Suprapubic skin (tissue), 4 donors: ENCODE measurements around the gene TSEN54. TPM values are rescaled to one million over a fixed set of nuclear protein-coding genes. Genes with fewer than 3 reads are reported as not detected.

Experiments used
- DNase-seq, 2 donors: peaks; one replicate each; pipeline ENCODE4 v3.0.0-alpha.2; 2019; ENCODE audit warnings: low spot score in 2 of 2
- H3K27ac ChIP-seq: fragments of 200-600 bp; sonication (generic); one replicate; pipeline ENCODE4 v1.5.1; 2019
- H3K27me3 ChIP-seq: fragments of 200-600 bp; sonication (generic); one replicate; pipeline ENCODE4 v1.5.1; 2019
- H3K36me3 ChIP-seq: fragments of 200-600 bp; sonication (generic); one replicate; pipeline ENCODE4 v1.5.1; 2019
- H3K4me1 ChIP-seq: fragments of 200-600 bp; sonication (generic); one replicate; pipeline ENCODE4 v1.5.1; 2019
- H3K4me3 ChIP-seq: fragments of 200-600 bp; sonication (generic); one replicate; pipeline ENCODE4 v1.5.1; 2019; ENCODE audit warnings: mild to moderate bottlenecking
- H3K9me3 ChIP-seq: fragments of 200-600 bp; sonication (generic); one replicate; pipeline ENCODE4 v1.5.1; 2019
- CTCF ChIP-seq, 2 donors: fragments of 200-600 bp in 1 of 2; fragments of 450-650 bp in 1 of 2; sonication (generic) in 1 of 2; IDR thresholded peaks; one replicate each; pipeline ENCODE4 v1.5.1; 2016 to 2019; ENCODE audit warnings: antibody characterized with exemption in 2 of 2, mild to moderate bottlenecking in 1 of 2, moderate library complexity in 1 of 2
- EP300 ChIP-seq: sonication (generic); formaldehyde crosslinking; IDR thresholded peaks from one replicate; pipeline ENCODE4 v1.6.1; 2017; ENCODE audit warnings: antibody characterized with exemption
- POLR2A ChIP-seq, 2 donors: fragments of 450-650 bp; IDR thresholded peaks; one replicate each; pipeline ENCODE4 v1.6.1; 2017; ENCODE audit warnings: antibody characterized with exemption in 2 of 2, mild to moderate bottlenecking in 2 of 2, moderate library complexity in 2 of 2
- POLR2AphosphoS5 ChIP-seq, 3 donors: sonication (generic); formaldehyde crosslinking; IDR thresholded peaks; one replicate each; pipeline ENCODE4 v1.6.1; 2017; ENCODE audit warnings: antibody characterized with exemption in 3 of 3
- WGBS: methylation state at CpG from one replicate; pipeline ENCODE4 v1.1.5; 2018; 5-methylcytosine and 5-hydroxymethylcytosine counted together
- total RNA-seq, 4 donors: library from RNA; depleted of rRNA; stranded (reverse); fragments of >200 nt; gene quantifications; one replicate each; pipeline ENCODE4 v1.1.0, GENCODE V29; 2016

TSEN54 gene
- total RNA-seq, 4 donors from 2014 or later: 53.9 to 73.5 (median 62.9) TPM

GRCh38 chr17:75535119-75535537 lies 18.8 kb downstream of the TSEN54 start:
- no peak for DNase-seq
- WGBS: 69% methylated on average over 13 of the region's 15 CpGs
- H3K9me3 ChIP-seq: no peaks in the 10 kb centered on the region
- H3K27ac ChIP-seq: no peak overlapping the region
- peaks cover 4% of the 10 kb centered on the region for H3K4me1 ChIP-seq
- no peaks in the 10 kb centered on the region for H3K27me3 ChIP-seq
- H3K36me3 ChIP-seq: peaks cover 6% of the 10 kb centered on the region
- TF ChIP-seq EP300 (no peak), POLR2AphosphoS5 (IDR thresholded peaks at IDR 0.05) (no peak), CTCF (IDR thresholded peaks at IDR 0.05) (no peak), POLR2A (IDR thresholded peaks at IDR 0.05) (no peak)
- H3K4me3 ChIP-seq: no peak overlapping the region

- Histone ChIP-seq H3K4me3 (no peak overlapping the region), H3K36me3 (peaks cover 6% of the 10 kb centered on the region), H3K27ac (no peak overlapping the region), H3K9me3 (no peaks in the 10 kb centered on the region), H3K4me1 (peaks cover 11% of the 10 kb centered on the region), H3K27me3 (no peaks in the 10 kb centered on the region)
- TF ChIP-seq CTCF (IDR thresholded peaks at IDR 0.05) (no peak), POLR2AphosphoS5 (IDR thresholded peaks at IDR 0.05) (no peak), EP300 (no peak), POLR2A (IDR thresholded peaks at IDR 0.05) (no peak)
- no peak for DNase-seq
- WGBS: 98% methylated on average over 8 of the region's 8 CpGs
These were observed 19.5 kb downstream of the TSEN54 start for GRCh38 chr17:75535871-75536270.

- Histone ChIP-seq H3K36me3 (peaks cover 6% of the 10 kb centered on the region), H3K27me3 (no peaks in the 10 kb centered on the region), H3K27ac (no peak overlapping the region), H3K9me3 (no peaks in the 10 kb centered on the region), H3K4me3 (no peak overlapping the region), H3K4me1 (peaks cover 9% of the 10 kb centered on the region)
- no peak for TF ChIP-seq POLR2A (IDR thresholded peaks at IDR 0.05)
- no peak for TF ChIP-seq CTCF (IDR thresholded peaks at IDR 0.05)
- no peak for TF ChIP-seq POLR2AphosphoS5 (IDR thresholded peaks at IDR 0.05)
- TF ChIP-seq EP300: no peak
- WGBS: 89% methylated on average over 9 of the region's 10 CpGs
- DNase-seq: no peak
These were observed 20.0 kb downstream of the TSEN54 start for GRCh38 chr17:75536366-75536765.

GRCh38 chr17:75539967-75540729 lies 23.8 kb downstream of the TSEN54 start:
- Histone ChIP-seq H3K27ac (no peak overlapping the region), H3K27me3 (no peaks in the 10 kb centered on the region), H3K4me1 (peaks cover 9% of the 10 kb centered on the region), H3K9me3 (no peaks in the 10 kb centered on the region), H3K36me3 (no peaks in the 10 kb centered on the region), H3K4me3 (no peak overlapping the region)
- TF ChIP-seq EP300 (no peak), POLR2AphosphoS5 (IDR thresholded peaks at IDR 0.05) (no peak), POLR2A (IDR thresholded peaks at IDR 0.05) (no peak), CTCF (IDR thresholded peaks at IDR 0.05) (no peak)
- DNase-seq: no peak
- 67% methylated on average over 10 of the region's 13 CpGs for WGBS

- no peaks in the 10 kb centered on the region for H3K27me3 ChIP-seq
- H3K36me3 ChIP-seq: no peaks in the 10 kb centered on the region
- peaks cover 12% of the 10 kb centered on the region for H3K4me1 ChIP-seq
- WGBS: 61% methylated on average over 4 of the region's 4 CpGs
- H3K27ac ChIP-seq: no peak overlapping the region
- DNase-seq: peak in 1 of 2 donors; percentile 56
- H3K9me3 ChIP-seq: no peaks in the 10 kb centered on the region
- H3K4me3 ChIP-seq: no peak overlapping the region
- TF ChIP-seq POLR2A (IDR thresholded peaks at IDR 0.05) (no peak), POLR2AphosphoS5 (IDR thresholded peaks at IDR 0.05) (no peak), EP300 (no peak), CTCF (IDR thresholded peaks at IDR 0.05) (no peak)
These were observed 24.7 kb downstream of the TSEN54 start for GRCh38 chr17:75540923-75541503.
